ENCODE data around the gene PDXK. TPM values are rescaled to one million over a fixed set of nuclear protein-coding genes. Genes with fewer than 3 reads are reported as not detected.

PDXK gene
- total RNA-seq, 3 donors from 2014 or later: 51.5 to 79.2 (median 65.6) TPM

- H3K36me3 ChIP-seq: peaks cover 4% of the 10 kb centered on the region
- TF ChIP-seq POLR2A (IDR thresholded peaks at IDR 0.05) (no peak), POLR2AphosphoS5 (IDR thresholded peaks at IDR 0.05) (no peak), CTCF (IDR thresholded peaks at IDR 0.05) (no peak)
- H3K9me3 ChIP-seq: no peaks in the 10 kb centered on the region
- H3K27me3 ChIP-seq: no peaks in the 10 kb centered on the region
- peak overlapping the region; percentile 83 to 88 for H3K27ac ChIP-seq
- intact Hi-C loops (cut with DNase I; ENCODE audit: low total_unique reads): loop anchor here (10.0 kb wide), 1 partner anchor 65 kb away; no protein-coding TSS in a partner anchor
- peak overlapping the region; percentile 79 to 92 (median 86) for H3K4me3 ChIP-seq
- peaks cover 5 to 8% of the 10 kb centered on the region in 2 donors for H3K4me1 ChIP-seq
- DNase-seq (ENCODE audit: low spot score in 2 of 2): no peak
Observed at GRCh38 chr21:43790010-43790524, 71.1 kb downstream of the PDXK start.

- intact Hi-C loops (cut with DNase I; ENCODE audit: low total_unique reads): loop anchor here (10.0 kb wide), 1 partner anchor 68 kb away; no protein-coding TSS in a partner anchor
- no peaks in the 10 kb centered on the region for H3K27me3 ChIP-seq
- peaks cover 4% of the 10 kb centered on the region for H3K36me3 ChIP-seq
- H3K9me3 ChIP-seq: no peaks in the 10 kb centered on the region
- peaks cover 5 to 8% of the 10 kb centered on the region in 2 donors for H3K4me1 ChIP-seq
- TF ChIP-seq CTCF (IDR thresholded peaks at IDR 0.05) (no peak), POLR2AphosphoS5 (IDR thresholded peaks at IDR 0.05) (no peak), POLR2A (IDR thresholded peaks at IDR 0.05) (no peak)
- DNase-seq (ENCODE audit: low spot score in 2 of 2): no peak
- H3K27ac ChIP-seq: no peak overlapping the region
- no peak overlapping the region for H3K4me3 ChIP-seq
Observed at GRCh38 chr21:43792406-43792805, 73.5 kb downstream of the PDXK start.

DNA sequence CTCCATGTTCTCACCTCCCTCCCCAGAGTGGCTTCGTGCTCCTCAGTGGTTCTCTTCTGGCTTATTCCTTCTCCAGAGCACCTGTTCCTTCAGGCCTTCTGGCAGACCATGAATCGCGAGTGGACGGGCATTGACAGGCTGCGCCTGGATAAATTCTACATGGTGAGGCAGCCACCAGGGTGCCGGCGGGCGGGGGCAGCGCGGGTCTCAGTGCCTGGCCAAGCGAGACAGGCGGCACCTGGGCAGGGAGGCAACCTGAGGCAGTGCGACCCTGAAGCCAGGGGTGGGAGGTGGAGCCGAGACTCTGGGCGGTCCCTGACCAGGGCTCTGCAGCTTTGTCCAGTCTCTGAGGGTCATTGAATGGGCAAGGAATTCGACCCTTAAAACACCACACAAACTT is 74.3 kb downstream of the PDXK start:
- Histone ChIP-seq H3K4me3 (no peak overlapping the region), H3K4me1 (peaks cover 5 to 8% of the 10 kb centered on the region in 2 donors), H3K9me3 (no peaks in the 10 kb centered on the region), H3K27ac (no peak overlapping the region), H3K27me3 (no peaks in the 10 kb centered on the region), H3K36me3 (peaks cover 9% of the 10 kb centered on the region)
- no peak for DNase-seq (ENCODE audit: low spot score in 2 of 2)
- intact Hi-C loops (cut with DNase I; ENCODE audit: low total_unique reads): loop anchor here (10.0 kb wide), 1 partner anchor 68 kb away; no protein-coding TSS in a partner anchor
- TF ChIP-seq POLR2A (IDR thresholded peaks at IDR 0.05) (no peak), CTCF (IDR thresholded peaks at IDR 0.05) (no peak), POLR2AphosphoS5 (IDR thresholded peaks at IDR 0.05) (no peak)

DNA sequence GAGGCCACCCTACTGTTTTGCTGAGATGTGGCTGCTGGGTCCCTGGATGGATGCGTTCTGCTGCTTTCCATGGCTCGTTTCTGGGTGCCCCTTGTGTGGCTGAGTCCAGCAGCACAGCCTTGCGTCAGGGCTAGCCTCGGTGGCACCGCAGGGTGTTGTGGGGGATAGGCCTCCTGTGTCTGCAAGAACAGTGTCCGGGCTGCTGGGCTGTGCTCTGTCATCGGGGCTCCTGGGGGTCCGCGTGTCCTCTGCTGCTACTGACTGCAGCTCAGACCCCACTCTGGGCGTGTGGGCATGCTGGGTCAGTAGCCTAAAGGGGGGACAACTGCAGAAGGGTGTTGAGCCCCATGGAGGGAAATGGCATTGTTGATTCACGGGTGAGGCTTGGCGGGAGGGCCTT is 75.4 kb downstream of the PDXK start:
- no peak for TF ChIP-seq POLR2A (IDR thresholded peaks at IDR 0.05)
- no peak for TF ChIP-seq CTCF (IDR thresholded peaks at IDR 0.05)
- no peak for TF ChIP-seq POLR2AphosphoS5 (IDR thresholded peaks at IDR 0.05)
- intact Hi-C loops (cut with DNase I; ENCODE audit: low total_unique reads): loop anchor here (10.0 kb wide), 1 partner anchor 70 kb away; no protein-coding TSS in a partner anchor
- H3K36me3 ChIP-seq: peaks cover 16% of the 10 kb centered on the region
- H3K27ac ChIP-seq: no peak overlapping the region
- no peak for DNase-seq (ENCODE audit: low spot score in 2 of 2)
- H3K4me1 ChIP-seq: peaks cover 5 to 8% of the 10 kb centered on the region in 2 donors
- no peaks in the 10 kb centered on the region for H3K9me3 ChIP-seq
- H3K27me3 ChIP-seq: no peaks in the 10 kb centered on the region
- H3K4me3 ChIP-seq: no peak overlapping the region

DNA sequence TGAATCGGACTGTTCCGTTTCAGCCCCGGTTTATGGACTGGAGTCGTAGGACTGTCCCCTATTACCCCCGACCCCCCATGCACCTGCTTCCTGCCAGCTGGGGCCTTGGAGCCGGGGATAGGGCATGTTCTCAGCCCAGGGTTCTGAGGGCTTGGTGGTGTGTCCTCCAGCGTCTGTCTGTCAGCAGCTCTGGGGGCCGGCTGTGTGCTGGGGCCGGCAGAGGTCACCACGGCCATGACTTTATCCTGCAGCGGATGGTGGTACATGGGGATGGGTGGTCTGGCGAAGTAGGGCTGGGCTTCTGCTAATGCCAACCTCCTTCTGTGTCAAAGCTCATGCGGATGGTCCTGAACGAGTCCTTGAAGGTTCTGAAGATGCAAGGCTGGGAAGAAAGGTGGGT is 75.9 kb downstream of the PDXK start:
- Histone ChIP-seq H3K4me1 (peaks cover 5 to 8% of the 10 kb centered on the region in 2 donors), H3K36me3 (peaks cover 16% of the 10 kb centered on the region), H3K4me3 (no peak overlapping the region), H3K27ac (no peak overlapping the region), H3K9me3 (no peaks in the 10 kb centered on the region), H3K27me3 (no peaks in the 10 kb centered on the region)
- intact Hi-C loops (cut with DNase I; ENCODE audit: low total_unique reads): loop anchor here (10.0 kb wide), 1 partner anchor 70 kb away; no protein-coding TSS in a partner anchor
- no peak for TF ChIP-seq POLR2A (IDR thresholded peaks at IDR 0.05)
- TF ChIP-seq CTCF (IDR thresholded peaks at IDR 0.05): no peak
- TF ChIP-seq POLR2AphosphoS5 (IDR thresholded peaks at IDR 0.05): no peak
- DNase-seq (ENCODE audit: low spot score in 2 of 2): no peak

Measured in breast epithelium (tissue), 4 donors.